GM12878 (cell line): Measurements from ENCODE around the gene ADCK1. TPM values are rescaled to one million over a fixed set of nuclear protein-coding genes. Genes with fewer than 3 reads are reported as not detected.

Source experiments
- ATAC-seq: fragments of 200-7000 bp; cut with Tn5 transposase; 3 replicates; pipeline ENCODE4 v1.9.1; 2020; ENCODE audit warnings: mild to moderate bottlenecking, moderate library complexity
- BruUV-seq: library from RNA; stranded (reverse); fragments of 400-500 nt; replicated peaks from 2 replicates; lab custom pipeline; 2021; lab: Mats Ljungman, UMichigan
- CTCF ChIA-PET: fragments of 300-600 bp; sonication (Branson Sonifier 250); formaldehyde crosslinking; extraction: SDS; loops from one replicate; lab custom pipeline; 2021; ENCODE audit warnings: inconsistent platforms; lab: Yijun Ruan, JAX
- POLR2A ChIA-PET: fragments of 350-600 bp; formaldehyde crosslinking; extraction: SDS; loops from one replicate; lab custom pipeline; 2021; ENCODE audit warnings: inconsistent platforms; lab: Charles Lee
- RAD21 ChIA-PET: fragments of 300-600 bp; sonication (Branson Sonifier 250); formaldehyde crosslinking; loops from one replicate; lab custom pipeline; 2023; ENCODE audit warnings: antibody characterized with exemption; ENCODE audit not compliant: unreplicated experiment; lab: Charles Lee
- SMC1A ChIA-PET: fragments of 300-600 bp; sonication (Branson Sonifier 250); formaldehyde crosslinking; loops from one replicate; lab custom pipeline; 2023; ENCODE audit not compliant: unreplicated experiment, uncharacterized antibody; lab: Charles Lee
- DNase-seq: peaks from one replicate; pipeline ENCODE4 v3.0.0-alpha.2; 2011; ENCODE audit warnings: low read depth, low spot score
- FAIRE-seq: peaks from 3 replicates; lab custom pipeline; 2011; peaks lifted over from hg19 to GRCh38; lab: Jason Lieb, UNC
- H2AFZ ChIP-seq: 2 replicates; pipeline ENCODE4 v1.6.0; 2011; ENCODE audit warnings: low read depth, low read length, control low read depth; ENCODE audit not compliant: control insufficient read depth
- H3K27ac ChIP-seq: 2 replicates; pipeline ENCODE4 v1.5.1; 2011; ENCODE audit warnings: control low read depth; ENCODE audit not compliant: control insufficient read depth, insufficient read depth
- H3K27me3 ChIP-seq, 2 experiments: replicated peaks in 1 of 2; 2 replicates each; pipeline versions ENCODE4 v1.6.0 to v1.6.1; 2011; ENCODE audit warnings: low read length in 1 of 2; ENCODE audit not compliant: control insufficient read depth in 2 of 2, insufficient read depth in 2 of 2
- H3K36me3 ChIP-seq, 2 experiments: 2 replicates each; pipeline ENCODE4 v1.5.1; 2011; ENCODE audit warnings: low read length in 1 of 2; ENCODE audit not compliant: control insufficient read depth in 2 of 2, insufficient read depth in 2 of 2
- H3K4me1 ChIP-seq: 2 replicates; pipeline ENCODE4 v1.6.1; 2011; ENCODE audit warnings: mild to moderate bottlenecking, low read length, moderate library complexity, mixed read lengths; ENCODE audit not compliant: control insufficient read depth, insufficient read depth
- H3K4me2 ChIP-seq: 2 replicates; pipeline ENCODE4 v1.6.0; 2011; ENCODE audit warnings: control low read depth; ENCODE audit not compliant: control insufficient read depth, insufficient read depth
- H3K4me3 ChIP-seq: fragments of 200-600 bp; sonication (generic); 2 replicates; pipeline ENCODE4 v1.5.1; 2016
- H3K79me2 ChIP-seq: 2 replicates; pipeline ENCODE4 v1.6.0; 2011; ENCODE audit warnings: low read length; ENCODE audit not compliant: control insufficient read depth, insufficient read depth
- H3K9ac ChIP-seq: 2 replicates; pipeline ENCODE4 v1.8.0; 2011; ENCODE audit warnings: low read length, control low read depth, mixed read lengths; ENCODE audit not compliant: control insufficient read depth, insufficient read depth
- H3K9me3 ChIP-seq: replicated peaks from 3 replicates; pipeline ENCODE4 v1.5.1; 2011; ENCODE audit warnings: mild to moderate bottlenecking, low read length; ENCODE audit not compliant: control insufficient read depth, insufficient read depth
- H4K20me1 ChIP-seq: 2 replicates; pipeline ENCODE4 v1.6.0; 2011; ENCODE audit not compliant: control insufficient read depth, insufficient read depth
- CBFB ChIP-seq: IDR thresholded peaks from 2 replicates; pipeline ENCODE4 v1.6.1; 2016; ENCODE audit warnings: antibody characterized with exemption, low read depth
- CHD1 ChIP-seq: IDR thresholded peaks from 2 replicates; pipeline ENCODE4 v1.6.1; 2012; ENCODE audit warnings: low read depth, low read length, improper control_type of control experiment
- FOXM1 ChIP-seq: IDR thresholded peaks from 2 replicates; pipeline ENCODE4 v1.6.1; 2012; ENCODE audit warnings: low read depth, mild to moderate bottlenecking, inconsistent platforms, low read length, moderate library complexity
- GABPA ChIP-seq: IDR thresholded peaks from 2 replicates; pipeline ENCODE4 v1.6.1; 2014; ENCODE audit warnings: antibody characterized with exemption, low read depth, mild to moderate bottlenecking, inconsistent platforms
- IKZF1 ChIP-seq: fragments of 450-650 bp; conservative IDR thresholded peaks from 2 replicates; pipeline ENCODE4 v1.6.1; 2017; ENCODE audit warnings: antibody characterized with exemption, mild to moderate bottlenecking
- POLR2A ChIP-seq: IDR thresholded peaks from 2 replicates; pipeline ENCODE4 v1.6.1; 2011; ENCODE audit warnings: low read depth, mild to moderate bottlenecking, low read length
- RELB ChIP-seq: fragments of 450-650 bp; IDR thresholded peaks from 2 replicates; pipeline ENCODE4 v1.6.1; 2017; ENCODE audit warnings: low read depth, mild to moderate bottlenecking, moderate library complexity
- ZBTB33 ChIP-seq: fragments of 450-650 bp; IDR thresholded peaks from 2 replicates; pipeline ENCODE4 v1.6.1; 2017; ENCODE audit warnings: mild to moderate bottlenecking
- WGBS: methylation state at CpG from one replicate; pipeline ENCODE4 v1.1.6; 2016; ENCODE audit warnings: low lambda C conversion rate; ENCODE audit not compliant: insufficient replicate concordance, insufficient coverage; ENCODE audit errors: missing lambda C conversion rate; 5-methylcytosine and 5-hydroxymethylcytosine counted together
- in situ Hi-C: fragments of 300-500 bp; cut with MboI; formaldehyde crosslinking; loops from 9 replicates; pipeline ENCODE4 v1.14.3; 2018; ENCODE audit warnings: mixed read lengths
- intact Hi-C: fragments of 100-400 bp; cut with micrococcal nuclease; formaldehyde crosslinking; loops from one replicate; pipeline ENCODE4 v1.14.2; 2022; ENCODE audit not compliant: unreplicated experiment
- polyA plus RNA-seq, 11 experiments: library from polyadenylated mRNA; depleted of rRNA in 4 of 11; unstranded in 6 of 11; stranded (reverse) in 5 of 11; fragments of >200 nt; fragmentation: Nextera tagmentation in 4 of 11; fragmentation: Illumina TruSeq in 1 of 11; extraction: Ambion mirVana in 4 of 11; extraction: Trizol in 1 of 11; gene quantifications; 1 replicate in 1 of 11; 2 replicates in 10 of 11; pipeline versions ENCODE4 v1.2.1 to v1.2.3, GENCODE V29; 2011 to 2016; ENCODE audit warnings: inconsistent platforms in 2 of 11, missing spikeins in 2 of 11, low read depth in 1 of 11
- total RNA-seq, 4 experiments: library from RNA; depleted of rRNA in 3 of 4; stranded (reverse); fragments of >200 nt in 3 of 4; fragmentation: Illumina TruSeq in 1 of 4; extraction: Trizol in 1 of 4; gene quantifications; 2 replicates each; pipeline versions ENCODE4 v1.2.1 to v1.2.3, GENCODE V29; 2013 to 2021

Gene ADCK1
- total and polyA plus RNA-seq, 10 of the 15 experiments (the other 5 are each of a cell fraction or from before 2014, with no cell fraction given), result 3.3 to 8.5 (median 5.1) TPM

- Histone ChIP-seq H3K4me3 (no peak overlapping the region), H4K20me1 (no peaks in the 10 kb centered on the region), H3K9ac (no peak overlapping the region), H3K9me3 (no peaks in the 10 kb centered on the region), H3K4me2 (no peak overlapping the region), H3K4me1 (no peaks in the 10 kb centered on the region), H3K36me3 (no peaks in the 10 kb centered on the region), H2AFZ (no peak overlapping the region), H3K27ac (no peak overlapping the region), H3K79me2 (no peaks in the 10 kb centered on the region), H3K27me3 (no peaks in the 10 kb centered on the region; a peak in 1 of 4 replicates)
- ChIA-PET RAD21 (no interaction called here), SMC1A (no interaction called here), CTCF (no interaction called here), POLR2A (no interaction called here)
- TF ChIP-seq POLR2A, result no peak
- no peak for TF ChIP-seq RELB
- no peak for TF ChIP-seq IKZF1
- TF ChIP-seq CHD1, result no peak
- no peak for TF ChIP-seq CBFB
- no peak for TF ChIP-seq GABPA
- TF ChIP-seq FOXM1, result no peak
- TF ChIP-seq ZBTB33, result no peak
- 57% methylated on average over 6 of the region's 6 CpGs for WGBS
- no peak for FAIRE-seq
- in situ Hi-C loops (no loop called here), intact Hi-C loops (no loop called here)
- BruUV-seq, result no TSS peak
- DNase-seq, result no peak
- ATAC-seq, result no peak
Measured at GRCh38 chr14:77979171-77979570, 179.3 kb downstream of the ADCK1 start.
